Stimulated activated CD8-positive, alpha-beta memory T cell treated with anti-CD3 and anti-CD28 coated beads, Interleukin-15, amount 100 ng/mL, for 1 hour (primary cell): ENCODE results near the gene VWA8.
"Not testable (repeated sequence)": the region's sequence is repeated elsewhere in the genome, so short reads cannot be mapped to it uniquely, and the experiment has no call there.

Source experiments
- DNase-seq: peaks from one replicate; pipeline ENCODE4 v3.0.0-alpha.2; 2020; ENCODE audit warnings: low read depth

The VWA8 gene

DNA sequence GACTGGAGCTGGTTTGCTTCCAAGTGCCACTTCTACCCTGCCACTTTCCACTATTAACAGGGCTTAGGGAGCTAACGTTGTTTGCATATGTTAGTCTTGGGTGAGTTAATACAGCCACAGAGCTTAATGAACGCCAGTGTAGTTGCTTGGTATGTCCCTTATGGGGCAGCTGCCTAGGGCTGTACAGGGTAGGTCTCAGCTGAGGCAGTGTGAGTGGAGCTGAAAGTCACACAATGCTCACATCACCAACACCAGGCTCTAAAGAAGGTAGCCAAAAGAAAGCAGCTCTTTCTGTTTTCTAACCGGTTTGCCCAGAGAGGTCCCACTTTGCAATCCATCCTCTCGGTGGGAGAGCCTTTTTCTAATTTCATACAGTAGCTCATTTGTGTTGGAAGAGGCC, 317.4 kb downstream of the VWA8 start:
- DNase-seq, result no peak

DNA sequence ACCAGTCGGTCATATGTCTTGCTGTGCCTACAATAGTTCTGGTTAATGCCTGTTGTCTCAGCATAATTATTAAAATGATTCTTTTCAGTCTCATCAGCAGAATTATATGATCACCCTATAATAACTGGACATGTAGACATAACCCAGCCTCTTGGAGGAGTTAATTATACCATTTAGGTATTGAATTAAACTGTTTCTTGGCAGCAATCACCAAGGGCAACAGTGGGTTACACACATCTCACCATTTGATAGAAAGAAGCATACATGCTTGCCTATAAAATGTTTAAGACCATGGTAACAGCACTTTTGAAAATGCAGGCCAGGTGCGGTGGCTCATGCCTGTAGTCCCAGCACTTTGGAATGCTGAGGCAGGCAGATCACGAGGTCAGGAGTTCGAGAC, 318.9 kb downstream of the VWA8 start:
- DNase-seq, result no peak

- DNase-seq, result no peak
These were observed 319.5 kb downstream of the VWA8 start for GRCh38 chr13:41641429-41641828.

GRCh38 chr13:41639955-41640780, 320.7 kb downstream of the VWA8 start:
- DNase-seq, result no peak

GRCh38 chr13:41639237-41639904, 321.5 kb downstream of the VWA8 start:
- DNase-seq, result no peak

DNA sequence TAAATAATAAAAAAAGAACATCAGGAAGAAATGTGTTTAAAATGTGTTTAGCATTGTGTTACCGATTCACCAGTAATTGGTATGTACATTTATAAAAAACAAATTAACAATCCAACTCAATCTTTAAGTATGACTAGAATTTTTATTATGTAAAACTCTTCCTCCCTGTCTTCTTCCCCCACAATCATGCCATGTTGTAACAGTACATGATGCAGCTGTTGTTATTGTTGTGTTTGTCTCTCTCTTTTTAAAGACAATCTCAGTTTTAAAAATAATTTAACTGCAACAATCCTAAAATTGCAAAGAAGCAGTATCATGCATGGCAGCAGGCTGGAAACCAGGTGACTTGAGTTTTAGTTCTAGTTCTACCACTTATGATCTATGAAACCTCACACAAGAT, 323.3 kb downstream of the VWA8 start:
- no peak for DNase-seq

DNA sequence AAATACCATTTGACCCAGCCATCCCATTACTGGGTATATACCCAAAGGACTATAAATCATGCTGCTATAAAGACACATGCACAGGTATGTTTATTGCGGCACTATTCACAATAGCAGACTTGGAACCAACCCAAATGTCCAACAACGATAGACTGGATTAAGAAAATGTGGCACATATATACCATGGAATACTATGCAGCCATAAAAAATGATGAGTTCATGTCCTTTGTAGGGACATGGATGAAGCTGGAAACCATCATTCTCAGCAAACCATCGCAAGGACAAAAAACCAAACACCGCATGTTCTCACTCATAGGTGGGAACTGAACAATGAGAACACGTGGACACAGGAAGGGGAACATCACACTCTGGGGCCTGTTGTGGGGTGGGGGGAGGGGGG, 323.9 kb downstream of the VWA8 start:
- DNase-seq, result not testable (repeated sequence)

DNA sequence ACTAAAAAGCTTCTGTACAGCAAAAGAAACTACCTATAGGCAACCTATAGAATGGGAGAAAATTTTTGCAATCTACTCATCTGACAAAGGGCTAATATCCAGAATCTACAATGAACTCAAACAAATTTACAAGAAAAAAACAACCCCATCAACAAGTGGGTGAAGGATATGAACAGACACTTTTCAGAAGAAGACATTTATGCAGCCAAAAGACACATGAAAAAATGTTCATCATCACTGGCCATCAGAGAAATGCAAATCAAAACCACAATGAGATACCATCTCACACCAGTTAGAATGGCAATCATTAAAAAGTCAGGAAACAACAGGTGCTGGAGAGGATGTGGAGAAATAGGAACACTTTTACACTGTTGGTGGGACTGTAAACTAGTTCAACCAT, 324.3 kb downstream of the VWA8 start:
- DNase-seq, result not testable (repeated sequence)

DNA sequence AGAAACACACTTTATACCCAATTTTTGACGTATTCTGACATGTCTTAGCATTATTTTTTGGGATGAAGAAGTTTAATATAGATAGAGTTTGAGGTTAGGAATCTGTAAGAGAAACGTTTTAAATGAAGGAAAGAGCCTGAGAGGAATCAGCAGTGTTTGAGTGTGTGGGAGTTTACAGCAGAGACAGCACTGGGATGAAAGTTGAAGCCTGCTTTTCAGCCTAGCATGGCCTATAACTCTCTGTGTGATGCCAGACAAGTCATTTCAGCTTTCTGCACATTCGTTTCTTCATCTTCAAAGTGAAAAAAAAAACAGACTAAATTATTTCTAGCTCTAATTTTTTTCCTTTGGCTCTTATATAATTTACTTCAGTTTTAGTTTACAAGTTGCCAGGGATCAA, 326.5 kb downstream of the VWA8 start:
- no peak for DNase-seq

GRCh38 chr13:41633776-41634175, 327.1 kb downstream of the VWA8 start:
- DNase-seq, result no peak

DNA sequence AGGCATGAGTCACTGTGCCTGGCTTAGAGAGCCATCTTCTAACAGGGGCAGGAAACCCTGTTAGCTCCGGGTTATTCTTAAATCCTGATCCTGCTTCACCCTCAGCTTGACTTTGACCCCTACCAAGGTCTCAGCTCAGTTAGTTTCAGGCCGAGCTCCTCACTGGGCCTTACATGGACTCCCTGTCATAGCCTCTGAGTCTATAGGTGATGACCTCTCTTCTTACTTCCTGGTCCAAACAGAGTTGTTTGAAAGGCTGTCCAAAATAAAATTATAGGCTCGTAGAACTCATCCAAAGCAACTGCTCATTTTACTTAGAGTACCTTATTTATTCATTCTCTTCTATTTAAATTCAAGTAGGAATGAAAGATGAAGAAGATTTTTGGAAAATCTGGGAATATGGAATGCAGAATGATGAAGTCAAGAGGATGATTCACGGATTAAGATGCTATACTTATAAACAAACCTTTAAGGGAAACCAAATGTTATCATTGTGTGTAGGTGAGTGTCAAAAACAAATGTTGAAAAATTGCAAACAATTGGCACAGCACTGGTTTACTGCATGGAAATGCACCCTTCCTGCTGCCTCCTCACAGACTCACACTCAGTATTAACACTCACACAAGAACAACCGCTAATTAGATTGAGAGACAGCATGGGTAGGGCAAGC, 329.5 kb downstream of the VWA8 start:
- no peak for DNase-seq

DNA sequence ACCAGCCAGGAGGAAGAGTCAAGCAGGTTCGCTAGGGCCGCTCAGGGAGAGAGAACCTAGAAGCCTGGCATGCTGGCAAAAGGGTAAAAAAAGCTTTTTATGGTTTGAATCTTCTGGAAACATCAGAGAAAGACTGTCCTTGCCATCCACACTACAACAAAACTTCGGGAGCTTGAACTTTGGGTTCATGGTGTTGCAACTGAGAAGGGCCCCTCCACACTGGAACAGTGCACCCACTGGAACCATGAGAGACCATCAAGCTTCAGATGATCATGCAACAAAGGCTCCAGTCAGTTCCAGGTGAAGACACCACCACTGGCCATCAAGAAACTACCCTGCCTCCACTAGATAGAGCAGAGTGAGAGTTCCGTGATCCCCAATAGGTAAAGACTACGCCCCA, 333.5 kb downstream of the VWA8 start:
- DNase-seq, result no peak

- DNase-seq, result no peak
These were observed 336.9 kb downstream of the VWA8 start for GRCh38 chr13:41624041-41624440.

DNA sequence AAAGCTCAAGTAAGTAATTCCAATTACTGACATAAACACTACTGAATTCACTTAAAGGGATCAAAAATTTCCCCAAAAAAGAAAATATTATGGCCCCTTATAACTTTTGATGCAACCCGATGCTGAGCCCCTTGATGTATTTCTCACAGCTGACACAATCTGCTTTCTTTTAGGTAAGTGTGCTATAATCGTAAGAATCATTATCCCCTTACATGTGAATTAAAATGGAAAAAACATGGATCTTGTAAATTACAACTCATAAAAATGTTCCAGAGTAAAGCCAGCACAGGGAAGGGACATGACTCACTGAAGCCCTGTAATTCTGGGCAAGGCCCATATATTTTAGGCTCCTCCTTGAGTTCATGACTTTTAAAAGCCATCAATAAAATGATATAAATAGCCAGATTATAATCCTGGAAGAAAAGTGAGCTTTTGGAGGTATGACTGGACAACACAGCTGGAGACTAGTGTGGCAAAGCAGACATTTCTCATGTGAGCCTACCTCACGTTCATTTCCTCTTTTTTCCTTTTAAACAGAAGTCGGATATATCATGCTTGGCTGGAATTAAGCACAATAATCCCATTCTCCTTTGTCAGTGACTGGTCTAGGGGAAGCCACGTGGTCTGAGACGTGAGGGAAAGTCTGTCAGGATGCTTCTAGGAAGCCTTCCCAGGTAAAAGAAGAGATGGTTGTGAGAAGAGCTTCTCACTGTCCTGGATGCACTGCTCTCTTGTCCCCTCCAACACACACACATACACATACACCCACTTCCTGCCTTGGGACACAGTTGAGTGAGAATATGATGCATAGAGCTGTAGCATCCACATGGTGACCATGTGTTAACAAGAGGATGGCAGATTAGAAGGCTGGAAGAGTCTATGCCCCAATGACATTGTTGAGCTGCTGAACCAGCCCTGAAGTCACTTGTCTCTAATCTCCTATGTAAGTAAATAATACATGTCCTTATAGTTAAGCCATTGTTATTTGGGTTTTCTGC, 338.2 kb downstream of the VWA8 start:
- DNase-seq, result no peak

DNA sequence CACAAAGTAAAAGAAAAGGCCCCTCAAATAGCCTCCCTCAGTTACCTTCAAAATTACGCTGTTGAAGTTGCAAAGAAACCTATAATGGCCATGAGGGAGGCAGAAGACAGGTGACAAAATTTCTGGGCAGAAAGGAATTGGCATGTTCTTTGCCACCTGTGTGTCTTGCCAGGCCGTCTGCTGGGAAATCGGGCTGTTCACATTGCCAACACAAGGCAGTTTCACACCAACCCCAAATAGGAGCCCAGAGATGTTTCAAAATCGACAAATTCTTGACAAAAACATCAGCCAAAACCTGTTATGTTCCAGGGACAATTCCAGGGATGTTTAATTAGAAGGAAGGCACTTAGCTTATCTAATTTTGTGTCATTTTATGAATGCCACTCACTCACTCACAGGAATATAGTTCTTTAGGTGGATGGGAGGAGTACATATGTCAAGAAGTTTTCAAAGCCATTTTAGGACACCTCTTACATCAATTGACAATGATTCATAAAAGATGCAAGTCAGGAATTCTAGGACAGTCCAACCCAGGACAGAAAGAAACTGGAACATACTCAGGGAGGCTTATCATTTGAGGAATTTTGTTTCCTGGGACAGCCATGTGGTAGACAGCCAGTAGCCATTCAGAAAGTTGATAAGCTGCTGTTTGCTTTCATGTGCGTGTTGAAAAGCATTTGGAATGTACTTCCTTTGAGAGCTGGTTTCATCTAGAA, 339.0 kb downstream of the VWA8 start:
- no peak for DNase-seq

DNA sequence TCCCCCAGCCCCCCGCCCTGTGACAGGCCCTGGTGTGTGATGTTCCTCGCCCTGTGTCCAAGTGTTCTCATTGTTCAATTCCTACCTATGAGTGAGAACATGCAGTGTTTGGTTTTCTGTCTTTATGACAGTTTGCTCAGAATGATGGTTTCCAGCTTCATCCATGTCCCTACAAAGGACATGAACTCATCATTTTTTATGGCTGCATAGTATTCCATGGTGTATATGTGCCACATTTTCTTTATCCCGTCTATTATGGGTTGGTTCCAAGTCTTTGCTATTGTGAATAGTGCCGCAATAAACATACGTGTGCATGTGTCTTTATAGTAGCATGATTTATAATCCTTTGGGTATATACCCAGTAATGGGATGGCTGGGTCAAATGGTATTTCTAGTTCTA, 343.3 kb downstream of the VWA8 start:
- not testable (repeated sequence) for DNase-seq

GRCh38 chr13:41616151-41616550, 344.8 kb downstream of the VWA8 start:
- no peak for DNase-seq

DNA sequence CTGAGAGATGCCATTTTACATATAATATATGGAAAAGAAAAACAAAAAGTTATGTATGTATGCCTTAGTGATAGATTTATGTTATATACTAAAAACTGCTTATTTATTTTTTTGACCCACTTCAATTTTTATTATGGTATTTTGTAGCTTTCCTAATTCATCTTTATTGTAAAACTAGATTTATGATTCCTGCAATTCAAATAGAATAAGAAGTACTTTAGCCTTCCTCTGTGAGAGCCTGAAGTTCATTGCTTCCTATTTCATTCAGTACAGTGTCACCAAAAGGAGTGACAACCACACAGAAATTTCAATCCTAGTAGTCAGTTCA, 345.4 kb downstream of the VWA8 start:
- no peak for DNase-seq

DNA sequence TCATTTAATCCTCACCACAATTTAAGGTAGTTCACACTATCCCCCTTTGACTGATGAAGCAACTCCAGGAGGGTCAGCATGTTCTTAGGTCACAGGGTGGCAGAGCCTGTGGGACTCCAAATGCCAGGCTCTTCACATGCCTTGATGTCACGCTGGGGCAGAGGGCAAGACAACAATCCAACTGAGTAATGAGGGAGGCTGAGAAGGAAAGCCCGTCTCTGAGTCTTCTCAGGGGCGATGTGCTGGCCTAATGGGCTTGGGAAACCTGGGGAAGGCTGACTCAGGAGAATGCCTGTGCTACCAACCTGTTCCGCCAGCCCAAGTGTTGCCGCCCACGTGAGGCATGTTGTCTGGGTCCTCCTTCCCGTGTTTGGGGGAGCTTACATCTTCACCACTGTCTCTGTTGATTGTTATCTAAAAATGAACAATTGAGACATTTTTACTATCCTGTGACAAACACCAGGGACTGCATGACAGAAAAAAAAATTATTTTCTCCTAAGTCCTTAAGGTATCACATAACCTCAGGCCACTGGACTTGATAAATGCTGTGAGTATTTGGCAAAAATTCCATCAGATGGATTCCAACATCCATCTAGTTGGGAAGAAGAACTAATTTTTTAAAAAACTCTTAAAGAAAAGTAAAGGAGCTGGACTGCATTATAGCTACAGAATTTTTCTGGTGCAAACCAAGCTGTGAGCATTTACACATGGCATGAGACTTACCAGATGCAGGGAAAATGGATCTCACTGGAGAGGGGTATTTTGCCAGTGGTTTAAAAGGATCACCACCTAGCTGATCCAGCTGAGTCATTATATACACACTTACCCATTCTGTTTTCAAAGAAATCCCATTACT, 346.0 kb downstream of the VWA8 start:
- no peak for DNase-seq

DNA sequence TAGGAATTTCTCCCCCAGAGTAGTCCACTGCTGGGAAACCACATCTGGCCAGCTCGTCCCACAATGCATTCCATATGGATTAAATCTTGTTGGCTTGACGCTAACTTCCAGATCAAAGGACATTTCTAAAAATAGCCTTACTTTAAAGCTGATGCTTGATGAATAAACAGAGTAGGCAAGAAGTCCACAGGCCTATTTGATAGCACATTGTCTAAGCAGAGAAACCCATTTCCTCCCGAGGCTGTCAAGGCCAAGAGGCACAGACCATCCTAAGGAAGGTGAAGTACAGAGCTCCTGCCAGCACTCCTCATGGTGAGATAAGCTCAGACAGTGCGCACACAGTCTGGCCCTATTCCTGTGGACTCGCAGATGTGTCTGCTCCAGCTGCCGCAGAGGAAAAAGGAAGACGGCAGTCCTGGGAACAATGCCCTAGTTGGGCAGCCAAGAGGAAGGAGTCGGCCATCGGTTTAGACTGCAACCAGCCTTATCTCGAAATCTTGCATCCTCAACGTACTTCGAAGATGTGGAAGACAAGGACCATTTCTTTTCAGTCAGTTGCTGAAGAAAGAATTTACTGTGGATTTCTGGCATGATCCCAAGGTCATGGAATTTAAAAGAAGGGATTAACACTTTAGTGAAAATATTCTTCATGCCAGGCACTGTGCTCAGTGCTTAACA, 346.8 kb downstream of the VWA8 start:
- DNase-seq, result no peak
